B cell (primary cell): Measurements from ENCODE around the gene STARD3. TPM values are rescaled to one million over a fixed set of nuclear protein-coding genes. Genes with fewer than 3 reads are reported as not detected.

Experiments
- ATAC-seq: fragments of 200-7000 bp; cut with Tn5 transposase; one replicate; pipeline ENCODE4 v1.10.0; 2021; ENCODE audit warnings: low read depth, mild to moderate bottlenecking, moderate number of reproducible peaks, moderate library complexity
- CTCF ChIA-PET: fragments of 350-600 bp; sonication (Branson Sonifier 250); formaldehyde crosslinking; loops from one replicate; lab custom pipeline; 2021; ENCODE audit warnings: antibody characterized with exemption, inconsistent platforms; lab: Charles Lee
- POLR2A ChIA-PET: fragments of 350-600 bp; sonication (Branson Sonifier 250); formaldehyde crosslinking; loops from one replicate; lab custom pipeline; 2021; ENCODE audit warnings: antibody characterized with exemption; lab: Charles Lee
- DNase-seq: peaks from one replicate; pipeline ENCODE4 v3.0.0; 2013
- H2AFZ ChIP-seq: 2 replicates; pipeline ENCODE4 v1.6.1; 2012; ENCODE audit warnings: mild to moderate bottlenecking, low read depth, low read length; ENCODE audit not compliant: insufficient read depth, poor library complexity, severe bottlenecking
- H3K27ac ChIP-seq, 2 donors: 1 replicate in 1 of 2; 2 replicates in 1 of 2; pipeline ENCODE4 v1.5.1; 2012 to 2013; ENCODE audit warnings: low read length in 2 of 2, mild to moderate bottlenecking in 2 of 2, moderate library complexity in 1 of 2
- H3K27me3 ChIP-seq, 4 experiments: fragments of 200-600 bp in 1 of 4; sonication (generic) in 1 of 4; replicated peaks in 1 of 4; 1 replicate in 2 of 4; 2 replicates in 2 of 4; pipeline versions ENCODE4 v1.6.1 to v1.7.0; 2013 to 2016; ENCODE audit warnings: low read length in 3 of 4, mild to moderate bottlenecking in 2 of 4, mixed read lengths in 1 of 4, moderate library complexity in 1 of 4; ENCODE audit not compliant: insufficient read depth in 4 of 4, control insufficient read depth in 3 of 4; ENCODE audit errors: control extremely low read depth in 1 of 4
- H3K36me3 ChIP-seq, 2 experiments: replicated peaks in 1 of 2; 1 replicate in 1 of 2; 2 replicates in 1 of 2; pipeline versions ENCODE4 v1.6.1 to v1.7.1; 2013; ENCODE audit warnings: low read length in 1 of 2; ENCODE audit not compliant: insufficient read depth in 2 of 2, control insufficient read depth in 1 of 2; ENCODE audit errors: control extremely low read depth in 1 of 2, extremely low read depth in 1 of 2
- H3K4me1 ChIP-seq, 2 donors: fragments of 200-600 bp in 1 of 2; sonication (generic) in 1 of 2; 1 replicate in 1 of 2; 2 replicates in 1 of 2; pipeline versions ENCODE4 v1.5.1 to v1.6.1; 2013 to 2017; ENCODE audit warnings: low read length in 2 of 2; ENCODE audit not compliant: control insufficient read depth in 2 of 2, insufficient read depth in 2 of 2
- H3K4me2 ChIP-seq: replicated peaks from 2 replicates; pipeline ENCODE3; 2012; ENCODE audit warnings: mild to moderate bottlenecking, low read depth, low read length; ENCODE audit not compliant: poor library complexity, severe bottlenecking
- H3K4me3 ChIP-seq, 5 experiments: fragments of 200-600 bp in 1 of 5; sonication (generic) in 1 of 5; 1 replicate in 3 of 5; 2 replicates in 2 of 5; pipeline versions ENCODE4 v1.5.1 to v1.7.0; 2011 to 2016; ENCODE audit warnings: low read length in 4 of 5, mild to moderate bottlenecking in 4 of 5, low read depth in 2 of 5, control low read depth in 1 of 5, moderate library complexity in 1 of 5; ENCODE audit not compliant: insufficient read depth in 1 of 5; ENCODE audit errors: control extremely low read depth in 1 of 5, extremely low read depth in 1 of 5
- H3K79me2 ChIP-seq: fragments of 200-600 bp; sonication (generic); one replicate; pipeline ENCODE4 v1.6.0; 2016; ENCODE audit warnings: low read length; ENCODE audit not compliant: control insufficient read depth, insufficient read depth
- H3K9ac ChIP-seq: fragments of 200-600 bp; sonication (generic); 2 replicates; pipeline ENCODE4 v1.6.1; 2017; ENCODE audit warnings: mild to moderate bottlenecking, low read length, moderate library complexity
- H3K9me3 ChIP-seq, 3 donors: one replicate each; pipeline versions ENCODE4 v1.6.1 to v1.7.1; 2013; ENCODE audit warnings: low read length in 2 of 3; ENCODE audit not compliant: control insufficient read depth in 2 of 3, insufficient read depth in 1 of 3; ENCODE audit errors: control extremely low read depth in 1 of 3
- H4K20me1 ChIP-seq: 2 replicates; pipeline ENCODE4 v1.6.0; 2012; ENCODE audit warnings: mild to moderate bottlenecking, low read length; ENCODE audit not compliant: insufficient read depth, control insufficient read depth, poor library complexity, severe bottlenecking
- H3K27ac Mint-ChIP-seq: one replicate; pipeline ENCODE4 v1.8.0; 2021; ENCODE audit warnings: mixed read lengths
- H3K27me3 Mint-ChIP-seq: one replicate; pipeline ENCODE4 v1.8.0; 2021; ENCODE audit warnings: mixed read lengths
- H3K4me1 Mint-ChIP-seq: one replicate; pipeline ENCODE4 v1.8.0; 2021; ENCODE audit warnings: mixed read lengths
- H3K4me3 Mint-ChIP-seq: one replicate; pipeline ENCODE4 v1.8.0; 2021; ENCODE audit warnings: mixed read lengths
- H3K9me3 Mint-ChIP-seq: one replicate; pipeline ENCODE4 v1.8.0; 2022; ENCODE audit warnings: mixed read lengths; ENCODE audit not compliant: insufficient read depth
- EZH2 ChIP-seq: IDR thresholded peaks from 2 replicates; pipeline ENCODE4 v1.6.1; 2012; ENCODE audit warnings: borderline replicate concordance, low read depth, mild to moderate bottlenecking, moderate library complexity, low read length; ENCODE audit not compliant: insufficient read depth, poor library complexity, severe bottlenecking
- WGBS: methylation state at CpG from one replicate; pipeline ENCODE4 v1.1.5; 2013; ENCODE audit warnings: missing lambda C conversion rate; ENCODE audit not compliant: insufficient coverage; 5-methylcytosine and 5-hydroxymethylcytosine counted together
- intact Hi-C: fragments of 100-400 bp; cut with micrococcal nuclease; formaldehyde crosslinking; loops from one replicate; pipeline ENCODE4 v1.10.0; 2022
- polyA plus RNA-seq: library from polyadenylated mRNA; depleted of rRNA; stranded (reverse); fragments of >200 nt; gene quantifications from 2 replicates; pipeline ENCODE4 v1.2.3, GENCODE V29; 2012
- total RNA-seq, 2 donors: library from RNA; stranded (reverse); fragments of 120-200 nt in 1 of 2; gene quantifications; 1 replicate in 1 of 2; 2 replicates in 1 of 2; pipeline versions ENCODE4 v1.2.3 to v1.2.4, GENCODE V29; 2013 to 2022
- TF ChIP-seq, protein P1 (sequence below): fragments of 200-600 bp; IDR thresholded peaks from one replicate; pipeline ENCODE4 v1.8.0; 2022; ENCODE audit warnings: antibody characterized with exemption, mild to moderate bottlenecking

Gene STARD3
- total and polyA plus RNA-seq, 2 donors (not counting 1 experiment from before 2014, with no cell fraction given) = 93.1 to 231 TPM

DNA sequence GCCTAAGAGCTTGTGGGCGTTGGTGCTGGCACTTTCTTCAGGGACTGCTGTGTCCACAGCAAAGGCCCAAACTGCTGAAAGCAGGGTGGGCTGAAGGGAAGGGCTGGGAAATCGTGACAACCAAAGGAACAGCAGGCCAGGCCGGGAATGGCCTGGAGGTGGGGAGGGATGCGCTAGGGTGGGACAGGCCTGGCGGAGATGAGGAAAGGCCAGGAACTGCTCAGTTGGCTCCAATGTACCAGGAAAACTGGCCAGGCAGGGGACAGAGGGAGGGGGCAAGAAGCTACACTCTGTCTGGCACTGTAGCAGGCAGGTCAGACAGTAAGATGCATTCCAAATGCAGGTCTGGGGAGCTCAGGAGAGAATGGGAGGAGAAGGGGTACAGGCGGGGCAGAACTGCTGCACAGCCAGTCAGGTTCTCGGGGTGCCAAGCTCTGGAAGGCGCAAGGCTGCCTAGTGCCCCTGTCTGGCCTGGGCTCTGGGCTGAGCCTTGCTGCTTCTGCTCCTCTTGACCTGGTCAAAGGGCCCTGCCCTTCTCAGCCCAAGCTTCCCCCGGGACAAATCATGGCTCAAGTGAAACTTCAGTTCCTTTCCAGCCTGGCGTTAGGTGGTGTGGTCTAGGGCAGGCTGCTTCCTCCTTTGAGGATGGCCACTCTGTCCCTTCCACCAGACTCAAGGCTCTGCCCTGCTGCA, 38.6 kb downstream of the STARD3 start:
- Mint-ChIP-seq H3K27ac (peak overlapping the region; percentile 98), H3K4me3 (peak overlapping the region; percentile 68), H3K9me3 (no peaks in the 10 kb centered on the region), H3K4me1 (peaks cover 80% of the 10 kb centered on the region), H3K27me3 (peaks cover 2% of the 10 kb centered on the region)
- POLR2A ChIA-PET = interaction anchor here (0.8 to 2.8 kb wide), 5 partner anchors 10 to 79 kb away, joined by 3 to 17 read pairs (median 8); partner anchors contain the start of genes MIEN1, PGAP3 and TCAP
- Histone ChIP-seq H3K9me3 (peaks cover 0 to 3% (median 0%) of the 10 kb centered on the region in 3 donors), H4K20me1 (no peaks in the 10 kb centered on the region), H3K27me3 (peaks cover 0 to 9% (median 0%) of the 10 kb centered on the region in 4 experiments), H3K4me1 (peaks cover 77 to 90% of the 10 kb centered on the region in 2 donors), H2AFZ (peak overlapping the region; percentile 41), H3K36me3 (peaks cover 0 to 5% of the 10 kb centered on the region in 2 experiments), H3K79me2 (no peaks in the 10 kb centered on the region), H3K9ac (no peak overlapping the region), H3K27ac (peak overlapping the region; percentile 65 to 94), H3K4me2 (peak overlapping the region; percentile 59), H3K4me3 (no peak overlapping the region)
- no peak for ATAC-seq
- WGBS = 70% methylated on average over 10 of the region's 10 CpGs
- intact Hi-C loops = loop anchor here (1.0 to 5.0 kb wide), 2 partner anchors 12 to 77 kb away; no protein-coding TSS in a partner anchor
- TF ChIP-seq EZH2 = no peak
- TF ChIP-seq, protein P1, sequence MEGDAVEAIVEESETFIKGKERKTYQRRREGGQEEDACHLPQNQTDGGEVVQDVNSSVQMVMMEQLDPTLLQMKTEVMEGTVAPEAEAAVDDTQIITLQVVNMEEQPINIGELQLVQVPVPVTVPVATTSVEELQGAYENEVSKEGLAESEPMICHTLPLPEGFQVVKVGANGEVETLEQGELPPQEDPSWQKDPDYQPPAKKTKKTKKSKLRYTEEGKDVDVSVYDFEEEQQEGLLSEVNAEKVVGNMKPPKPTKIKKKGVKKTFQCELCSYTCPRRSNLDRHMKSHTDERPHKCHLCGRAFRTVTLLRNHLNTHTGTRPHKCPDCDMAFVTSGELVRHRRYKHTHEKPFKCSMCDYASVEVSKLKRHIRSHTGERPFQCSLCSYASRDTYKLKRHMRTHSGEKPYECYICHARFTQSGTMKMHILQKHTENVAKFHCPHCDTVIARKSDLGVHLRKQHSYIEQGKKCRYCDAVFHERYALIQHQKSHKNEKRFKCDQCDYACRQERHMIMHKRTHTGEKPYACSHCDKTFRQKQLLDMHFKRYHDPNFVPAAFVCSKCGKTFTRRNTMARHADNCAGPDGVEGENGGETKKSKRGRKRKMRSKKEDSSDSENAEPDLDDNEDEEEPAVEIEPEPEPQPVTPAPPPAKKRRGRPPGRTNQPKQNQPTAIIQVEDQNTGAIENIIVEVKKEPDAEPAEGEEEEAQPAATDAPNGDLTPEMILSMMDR = no peak
- CTCF ChIA-PET = interaction anchor here (0.8 to 3.5 kb wide), 14 partner anchors 9 to 278 kb away, joined by 3 to 19 read pairs (median 5); partner anchors contain the start of gene PGAP3
- DNase-seq = no peak
